HG03025 (cell line): ENCODE measurements around the gene IFI44L.

Source experiments
- ATAC-seq: cut with Tn5 transposase; IDR thresholded peaks from one replicate; pipeline ENCODE4 v1.9.1; 2021; ENCODE audit warnings: mild to moderate bottlenecking, moderate library complexity; ENCODE audit not compliant: unreplicated experiment, low FRiP score

IFI44L gene

GRCh38 chr1:78640462-78640861 lies 20.2 kb downstream of the IFI44L start:
- ATAC-seq = no peak

- no peak for ATAC-seq
Observed at GRCh38 chr1:78641558-78641957, 21.3 kb downstream of the IFI44L start.

GRCh38 chr1:78645723-78646122 lies 25.5 kb downstream of the IFI44L start:
- ATAC-seq = no peak

GRCh38 chr1:78647238-78647637 lies 27.0 kb downstream of the IFI44L start:
- ATAC-seq = no peak

GRCh38 chr1:78649628-78650027 lies 29.4 kb downstream of the IFI44L start, which contains the start of gene IFI44:
TSS of gene IFI44 (plus strand) at chr1:78649831. CDS start at chr1:78650196, 365 bp downstream.
- ATAC-seq = peak; percentile 73

- ATAC-seq = no peak
Observed at GRCh38 chr1:78650114-78650660, 29.9 kb downstream of the IFI44L start.

- peak; percentile 44 for ATAC-seq
Observed at GRCh38 chr1:78651241-78651640, 31.0 kb downstream of the IFI44L start.

- ATAC-seq = no peak
Observed at GRCh38 chr1:78652019-78652560, 31.8 kb downstream of the IFI44L start.

GRCh38 chr1:78658901-78659300 lies 38.7 kb downstream of the IFI44L start:
- ATAC-seq = no peak

- ATAC-seq = no peak
Observed at GRCh38 chr1:78663923-78664322, 43.7 kb downstream of the IFI44L start.

- ATAC-seq = no peak
Observed at GRCh38 chr1:78664763-78665162, 44.5 kb downstream of the IFI44L start.

GRCh38 chr1:78665809-78666208 lies 45.6 kb downstream of the IFI44L start:
- no peak for ATAC-seq

- no peak for ATAC-seq
Observed at GRCh38 chr1:78667939-78668338, 47.7 kb downstream of the IFI44L start.

- ATAC-seq = no peak
Observed at GRCh38 chr1:78668427-78668826, 48.2 kb downstream of the IFI44L start.

GRCh38 chr1:78672428-78672827 lies 52.2 kb downstream of the IFI44L start:
- no peak for ATAC-seq

GRCh38 chr1:78673120-78673519 lies 52.9 kb downstream of the IFI44L start:
- no peak for ATAC-seq

GRCh38 chr1:78676347-78676982 lies 56.2 kb downstream of the IFI44L start:
- ATAC-seq = no peak

- ATAC-seq = no peak
Observed at GRCh38 chr1:78676993-78677392, 56.7 kb downstream of the IFI44L start.

- ATAC-seq = no peak
Observed at GRCh38 chr1:78677788-78678187, 57.5 kb downstream of the IFI44L start.

- peak; percentile 89 for ATAC-seq
Observed at GRCh38 chr1:78678324-78678723, 58.1 kb downstream of the IFI44L start.

GRCh38 chr1:78681265-78681664 lies 61.0 kb downstream of the IFI44L start:
- ATAC-seq = no peak

GRCh38 chr1:78682496-78682895 lies 62.2 kb downstream of the IFI44L start:
- ATAC-seq = no peak
